GM12878 (cell line): Measurements from ENCODE around the gene AOAH. TPM values are rescaled to one million over a fixed set of nuclear protein-coding genes. Genes with fewer than 3 reads are reported as not detected.

Experiments
- ATAC-seq: fragments of 200-7000 bp; cut with Tn5 transposase; 3 replicates; pipeline ENCODE4 v1.9.1; 2020; ENCODE audit warnings: mild to moderate bottlenecking, moderate library complexity
- BruUV-seq: library from RNA; stranded (reverse); fragments of 400-500 nt; replicated peaks from 2 replicates; lab custom pipeline; 2021; lab: Mats Ljungman, UMichigan
- CTCF ChIA-PET: fragments of 300-600 bp; sonication (Branson Sonifier 250); formaldehyde crosslinking; extraction: SDS; loops from one replicate; lab custom pipeline; 2021; ENCODE audit warnings: inconsistent platforms; lab: Yijun Ruan, JAX
- POLR2A ChIA-PET: fragments of 350-600 bp; formaldehyde crosslinking; extraction: SDS; loops from one replicate; lab custom pipeline; 2021; ENCODE audit warnings: inconsistent platforms; lab: Charles Lee
- RAD21 ChIA-PET: fragments of 300-600 bp; sonication (Branson Sonifier 250); formaldehyde crosslinking; loops from one replicate; lab custom pipeline; 2023; ENCODE audit warnings: antibody characterized with exemption; ENCODE audit not compliant: unreplicated experiment; lab: Charles Lee
- SMC1A ChIA-PET: fragments of 300-600 bp; sonication (Branson Sonifier 250); formaldehyde crosslinking; loops from one replicate; lab custom pipeline; 2023; ENCODE audit not compliant: unreplicated experiment, uncharacterized antibody; lab: Charles Lee
- DNase-seq: peaks from one replicate; pipeline ENCODE4 v3.0.0-alpha.2; 2011; ENCODE audit warnings: low read depth, low spot score
- FAIRE-seq: peaks from 3 replicates; lab custom pipeline; 2011; peaks lifted over from hg19 to GRCh38; lab: Jason Lieb, UNC
- H2AFZ ChIP-seq: 2 replicates; pipeline ENCODE4 v1.6.0; 2011; ENCODE audit warnings: low read depth, low read length, control low read depth; ENCODE audit not compliant: control insufficient read depth
- H3K27ac ChIP-seq: 2 replicates; pipeline ENCODE4 v1.5.1; 2011; ENCODE audit warnings: control low read depth; ENCODE audit not compliant: control insufficient read depth, insufficient read depth
- H3K27me3 ChIP-seq, 2 experiments: replicated peaks in 1 of 2; 2 replicates each; pipeline versions ENCODE4 v1.6.0 to v1.6.1; 2011; ENCODE audit warnings: low read length in 1 of 2; ENCODE audit not compliant: control insufficient read depth in 2 of 2, insufficient read depth in 2 of 2
- H3K36me3 ChIP-seq, 2 experiments: 2 replicates each; pipeline ENCODE4 v1.5.1; 2011; ENCODE audit warnings: low read length in 1 of 2; ENCODE audit not compliant: control insufficient read depth in 2 of 2, insufficient read depth in 2 of 2
- H3K4me1 ChIP-seq: 2 replicates; pipeline ENCODE4 v1.6.1; 2011; ENCODE audit warnings: mild to moderate bottlenecking, low read length, moderate library complexity, mixed read lengths; ENCODE audit not compliant: control insufficient read depth, insufficient read depth
- H3K4me2 ChIP-seq: 2 replicates; pipeline ENCODE4 v1.6.0; 2011; ENCODE audit warnings: control low read depth; ENCODE audit not compliant: control insufficient read depth, insufficient read depth
- H3K4me3 ChIP-seq: fragments of 200-600 bp; sonication (generic); 2 replicates; pipeline ENCODE4 v1.5.1; 2016
- H3K79me2 ChIP-seq: 2 replicates; pipeline ENCODE4 v1.6.0; 2011; ENCODE audit warnings: low read length; ENCODE audit not compliant: control insufficient read depth, insufficient read depth
- H3K9ac ChIP-seq: 2 replicates; pipeline ENCODE4 v1.8.0; 2011; ENCODE audit warnings: low read length, control low read depth, mixed read lengths; ENCODE audit not compliant: control insufficient read depth, insufficient read depth
- H3K9me3 ChIP-seq: replicated peaks from 3 replicates; pipeline ENCODE4 v1.5.1; 2011; ENCODE audit warnings: mild to moderate bottlenecking, low read length; ENCODE audit not compliant: control insufficient read depth, insufficient read depth
- H4K20me1 ChIP-seq: 2 replicates; pipeline ENCODE4 v1.6.0; 2011; ENCODE audit not compliant: control insufficient read depth, insufficient read depth
- CEBPZ ChIP-seq: fragments of 150-350 bp; IDR thresholded peaks from 2 replicates; pipeline ENCODE4 v1.6.1; 2016; ENCODE audit warnings: low read depth, low read length
- ELK1 ChIP-seq: IDR thresholded peaks from 2 replicates; pipeline ENCODE4 v1.6.1; 2012; ENCODE audit warnings: low read depth, low read length, improper control_type of control experiment
- JUNB ChIP-seq: IDR thresholded peaks from 2 replicates; pipeline ENCODE4 v1.6.1; 2016; ENCODE audit warnings: antibody characterized with exemption, mild to moderate bottlenecking
- PML ChIP-seq: IDR thresholded peaks from 2 replicates; pipeline ENCODE4 v1.6.1; 2012; ENCODE audit warnings: low read length, inconsistent platforms
- TCF12 ChIP-seq: IDR thresholded peaks from 2 replicates; pipeline ENCODE4 v1.6.1; 2011; ENCODE audit warnings: low read depth, mild to moderate bottlenecking, low read length
- USF1 ChIP-seq: IDR thresholded peaks from 2 replicates; pipeline ENCODE4 v1.6.1; 2011; ENCODE audit warnings: borderline replicate concordance, low read depth, mild to moderate bottlenecking, moderate library complexity, mixed read lengths, low read length; ENCODE audit not compliant: insufficient read depth; ENCODE audit errors: extremely low read length
- ZBTB33 ChIP-seq: fragments of 450-650 bp; IDR thresholded peaks from 2 replicates; pipeline ENCODE4 v1.6.1; 2017; ENCODE audit warnings: mild to moderate bottlenecking
- WGBS: methylation state at CpG from one replicate; pipeline ENCODE4 v1.1.6; 2016; ENCODE audit warnings: low lambda C conversion rate; ENCODE audit not compliant: insufficient replicate concordance, insufficient coverage; ENCODE audit errors: missing lambda C conversion rate; 5-methylcytosine and 5-hydroxymethylcytosine counted together
- in situ Hi-C: fragments of 300-500 bp; cut with MboI; formaldehyde crosslinking; loops from 9 replicates; pipeline ENCODE4 v1.14.3; 2018; ENCODE audit warnings: mixed read lengths
- intact Hi-C: fragments of 100-400 bp; cut with micrococcal nuclease; formaldehyde crosslinking; loops from one replicate; pipeline ENCODE4 v1.14.2; 2022; ENCODE audit not compliant: unreplicated experiment
- polyA plus RNA-seq, 11 experiments: library from polyadenylated mRNA; depleted of rRNA in 4 of 11; unstranded in 6 of 11; stranded (reverse) in 5 of 11; fragments of >200 nt; fragmentation: Nextera tagmentation in 4 of 11; fragmentation: Illumina TruSeq in 1 of 11; extraction: Ambion mirVana in 4 of 11; extraction: Trizol in 1 of 11; gene quantifications; 1 replicate in 1 of 11; 2 replicates in 10 of 11; pipeline versions ENCODE4 v1.2.1 to v1.2.3, GENCODE V29; 2011 to 2016; ENCODE audit warnings: inconsistent platforms in 2 of 11, missing spikeins in 2 of 11, low read depth in 1 of 11
- total RNA-seq, 4 experiments: library from RNA; depleted of rRNA in 3 of 4; stranded (reverse); fragments of >200 nt in 3 of 4; fragmentation: Illumina TruSeq in 1 of 4; extraction: Trizol in 1 of 4; gene quantifications; 2 replicates each; pipeline versions ENCODE4 v1.2.1 to v1.2.3, GENCODE V29; 2013 to 2021
- TF ChIP-seq, protein P1 (sequence below): fragments of 450-650 bp; IDR thresholded peaks from 2 replicates; pipeline ENCODE4 v1.6.1; 2016; ENCODE audit warnings: mild to moderate bottlenecking

AOAH gene
- total and polyA plus RNA-seq, 10 of the 15 experiments (the other 5 are each of a cell fraction or from before 2014, with no cell fraction given) = 0.32 to 2.8 (median 1.4) TPM

DNA sequence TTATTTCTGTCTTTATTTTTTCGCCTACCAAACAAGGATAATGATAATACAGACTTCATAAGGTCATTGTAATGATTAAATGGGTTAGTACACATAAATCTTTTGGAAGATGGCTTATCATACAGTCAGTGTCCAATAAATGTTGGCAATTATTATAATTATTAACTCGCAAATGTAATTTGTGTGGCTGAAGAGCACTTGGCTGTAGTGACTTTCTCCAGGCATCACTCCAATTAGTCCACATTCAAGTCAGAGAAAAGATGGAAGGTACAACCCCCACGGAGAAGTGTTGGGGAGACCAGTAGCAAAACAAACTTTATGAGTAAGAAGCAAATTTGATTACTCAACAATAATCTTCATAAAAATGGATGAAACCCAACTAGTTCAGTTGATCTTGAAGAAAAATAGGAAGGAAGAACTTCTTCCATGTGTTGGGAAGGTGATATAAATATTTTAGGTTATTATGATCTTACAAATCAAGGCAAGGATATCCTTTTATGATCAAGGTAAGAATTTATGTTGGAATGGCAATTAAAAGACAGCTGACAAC is 5.1 kb downstream of the AOAH start (continued):
- TF ChIP-seq ZBTB33 = no peak
- no peak for TF ChIP-seq CEBPZ

- ChIA-PET CTCF (no interaction called here), RAD21 (no interaction called here), POLR2A (no interaction called here), SMC1A (interaction anchor here (0.7 kb wide), 1 partner anchor 31 kb away, joined by 3 read pairs; no protein-coding TSS in a partner anchor)
- Histone ChIP-seq H3K9me3 (no peaks in the 10 kb centered on the region), H3K4me3 (no peak overlapping the region), H3K4me1 (no peaks in the 10 kb centered on the region), H3K27me3 (no peaks in the 10 kb centered on the region), H3K27ac (no peak overlapping the region), H3K4me2 (no peak overlapping the region), H3K36me3 (no peaks in the 10 kb centered on the region), H3K79me2 (no peaks in the 10 kb centered on the region), H2AFZ (no peak overlapping the region), H3K9ac (no peak overlapping the region), H4K20me1 (no peaks in the 10 kb centered on the region)
- intact Hi-C loops = no loop called here
- FAIRE-seq = no peak
- no peak for ATAC-seq
- in situ Hi-C loops = no loop called here
- WGBS = 39% methylated on average over 3 of the region's 3 CpGs
- no peak for DNase-seq
- no TSS peak for BruUV-seq
- TF ChIP-seq, protein P1, sequence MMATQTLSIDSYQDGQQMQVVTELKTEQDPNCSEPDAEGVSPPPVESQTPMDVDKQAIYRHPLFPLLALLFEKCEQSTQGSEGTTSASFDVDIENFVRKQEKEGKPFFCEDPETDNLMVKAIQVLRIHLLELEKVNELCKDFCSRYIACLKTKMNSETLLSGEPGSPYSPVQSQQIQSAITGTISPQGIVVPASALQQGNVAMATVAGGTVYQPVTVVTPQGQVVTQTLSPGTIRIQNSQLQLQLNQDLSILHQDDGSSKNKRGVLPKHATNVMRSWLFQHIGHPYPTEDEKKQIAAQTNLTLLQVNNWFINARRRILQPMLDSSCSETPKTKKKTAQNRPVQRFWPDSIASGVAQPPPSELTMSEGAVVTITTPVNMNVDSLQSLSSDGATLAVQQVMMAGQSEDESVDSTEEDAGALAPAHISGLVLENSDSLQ = no peak
- no peak for TF ChIP-seq ELK1
- no peak for TF ChIP-seq JUNB
- no peak for TF ChIP-seq TCF12
- no peak for TF ChIP-seq PML
- TF ChIP-seq USF1 = no peak
Observed at GRCh38 chr7:36717586-36717985, 6.7 kb downstream of the AOAH start.
